GM12891 (cell line): ENCODE measurements around the gene SDK1.

Experiments
- DNase-seq: peaks from one replicate; pipeline ENCODE4 v3.0.0; 2011; ENCODE audit warnings: low spot score; ENCODE audit not compliant: insufficient read length
- FAIRE-seq: peaks from 2 replicates; lab custom pipeline; 2011; peaks lifted over from hg19 to GRCh38; lab: Jason Lieb, UNC
- PAX5 ChIP-seq: IDR thresholded peaks from 2 replicates; pipeline ENCODE4 v1.6.1; 2011; ENCODE audit warnings: low read length, moderate library complexity, mild to moderate bottlenecking; ENCODE audit not compliant: insufficient read depth, severe bottlenecking
- POLR2A ChIP-seq: IDR thresholded peaks from 2 replicates; pipeline ENCODE4 v1.6.1; 2011; ENCODE audit warnings: low read depth, low read length, control low read depth
- POLR2AphosphoS5 ChIP-seq: IDR thresholded peaks from 2 replicates; pipeline ENCODE4 v1.6.1; 2011; ENCODE audit warnings: low read depth, low read length, control low read depth
- POU2F2 ChIP-seq: IDR thresholded peaks from 2 replicates; pipeline ENCODE4 v1.6.1; 2011; ENCODE audit warnings: low read depth, mild to moderate bottlenecking, control low read depth, low read length, moderate library complexity
- SPI1 ChIP-seq: IDR thresholded peaks from 2 replicates; pipeline ENCODE4 v1.6.1; 2011; ENCODE audit warnings: low read depth, low read length, control low read depth
- TAF1 ChIP-seq: IDR thresholded peaks from 2 replicates; pipeline ENCODE4 v1.6.1; 2011; ENCODE audit warnings: low read depth, low read length, control low read depth

The SDK1 gene

GRCh38 chr7:4190010-4190981 lies 889.2 kb downstream of the SDK1 start:
- no peak for FAIRE-seq
- no peak for DNase-seq
- TF ChIP-seq TAF1 (no peak), POLR2A (no peak), PAX5 (no peak), POLR2AphosphoS5 (no peak), SPI1 (no peak), POU2F2 (no peak)

GRCh38 chr7:4191046-4191445 lies 890.0 kb downstream of the SDK1 start:
- no peak for TF ChIP-seq TAF1
- TF ChIP-seq POLR2AphosphoS5 = no peak
- TF ChIP-seq POU2F2 = no peak
- no peak for TF ChIP-seq PAX5
- no peak for TF ChIP-seq SPI1
- no peak for TF ChIP-seq POLR2A
- no peak for FAIRE-seq
- DNase-seq = no peak

- no peak for TF ChIP-seq POLR2A
- TF ChIP-seq POLR2AphosphoS5 = no peak
- TF ChIP-seq POU2F2 = no peak
- no peak for TF ChIP-seq TAF1
- no peak for TF ChIP-seq PAX5
- no peak for TF ChIP-seq SPI1
- DNase-seq (no peak), FAIRE-seq (no peak)
These were observed 890.5 kb downstream of the SDK1 start for GRCh38 chr7:4191525-4191924.

- DNase-seq = no peak
- TF ChIP-seq POLR2AphosphoS5 (no peak), SPI1 (no peak), POLR2A (no peak), TAF1 (no peak), POU2F2 (no peak), PAX5 (no peak)
- FAIRE-seq = no peak
These were observed 894.6 kb downstream of the SDK1 start for GRCh38 chr7:4195660-4196059.

GRCh38 chr7:4196121-4196819 lies 895.2 kb downstream of the SDK1 start:
- DNase-seq (no peak), FAIRE-seq (no peak)
- TF ChIP-seq POLR2AphosphoS5 (no peak), SPI1 (no peak), POU2F2 (no peak), TAF1 (no peak), POLR2A (no peak), PAX5 (no peak)

DNA sequence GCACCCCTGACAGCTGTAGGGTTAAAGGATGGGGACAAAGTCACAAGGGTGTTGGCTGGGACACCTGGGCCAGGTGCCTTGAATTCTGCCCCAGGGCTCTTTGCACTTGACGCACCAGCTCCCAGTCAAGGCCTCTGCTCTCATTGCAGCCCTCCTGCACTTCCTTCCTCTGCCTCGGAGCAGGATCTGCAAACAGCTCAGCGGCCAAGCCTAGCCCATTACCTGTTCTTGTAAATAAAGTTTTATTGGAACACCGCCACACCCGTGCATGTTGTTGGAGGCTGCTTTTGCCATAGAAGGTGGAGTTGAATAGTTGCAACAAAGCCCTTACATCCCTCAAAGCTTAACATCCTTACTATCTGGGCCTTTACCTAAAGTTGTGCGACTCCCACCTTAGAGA lies 897.2 kb downstream of the SDK1 start:
- TF ChIP-seq POLR2A (no peak), PAX5 (no peak), POU2F2 (no peak), TAF1 (no peak), POLR2AphosphoS5 (no peak), SPI1 (no peak)
- no peak for FAIRE-seq
- DNase-seq = no peak

GRCh38 chr7:4200546-4201094 lies 899.6 kb downstream of the SDK1 start:
- DNase-seq (no peak), FAIRE-seq (no peak)
- no peak for TF ChIP-seq PAX5
- no peak for TF ChIP-seq SPI1
- TF ChIP-seq TAF1 = no peak
- no peak for TF ChIP-seq POLR2A
- no peak for TF ChIP-seq POU2F2
- no peak for TF ChIP-seq POLR2AphosphoS5

- FAIRE-seq = no peak
These were observed 900.5 kb downstream of the SDK1 start for GRCh38 chr7:4201566-4201965.

GRCh38 chr7:4202154-4202736 lies 901.2 kb downstream of the SDK1 start:
- FAIRE-seq = no peak
- no peak for DNase-seq
- TF ChIP-seq TAF1 (no peak), PAX5 (no peak), POLR2A (no peak), POU2F2 (no peak), SPI1 (no peak), POLR2AphosphoS5 (no peak)

More at GRCh38 chr7:4201566-4201965, 900.5 kb downstream of the SDK1 start:
- no peak for DNase-seq
- TF ChIP-seq POLR2AphosphoS5 (no peak), SPI1 (no peak), POU2F2 (no peak), TAF1 (no peak), POLR2A (no peak), PAX5 (no peak)

GRCh38 chr7:4202954-4203353 lies 901.9 kb downstream of the SDK1 start:
- no peak for DNase-seq
- TF ChIP-seq PAX5 (no peak), POLR2AphosphoS5 (no peak), SPI1 (no peak), POLR2A (no peak), TAF1 (no peak), POU2F2 (no peak)
- no peak for FAIRE-seq
